Superior temporal gyrus (tissue), 1 donor: Measurements from ENCODE around the gene RAE1.
"Not testable (repeated sequence)": the region's sequence is repeated elsewhere in the genome, so short reads cannot be mapped to it uniquely, and the experiment has no call there.

Source experiments
- DNase-seq: peaks from one replicate; pipeline ENCODE4 v3.0.0-alpha.2; 2016; ENCODE audit errors: extremely low spot score

Gene RAE1

GRCh38 chr20:57326667-57327455, 24.2 kb upstream of the RAE1 start:
- no peak for DNase-seq

GRCh38 chr20:57327820-57328219, 23.2 kb upstream of the RAE1 start:
- no peak for DNase-seq

GRCh38 chr20:57329608-57330221, 21.3 kb upstream of the RAE1 start, which contains the start of gene SPO11:
Gene SPO11, plus strand, starts transcription at chr20:57329803. Its CDS starts 65 bp downstream, at chr20:57329868.
- DNase-seq = no peak

- DNase-seq = peak; percentile 74
These were observed 20.1 kb upstream of the RAE1 start for GRCh38 chr20:57330998-57331397.

- no peak for DNase-seq
These were observed 18.7 kb upstream of the RAE1 start for GRCh38 chr20:57332105-57333089.

GRCh38 chr20:57335392-57335791, 15.7 kb upstream of the RAE1 start:
- peak; percentile 33 for DNase-seq

- no peak for DNase-seq
These were observed 9.4 kb upstream of the RAE1 start for GRCh38 chr20:57341663-57342062.

GRCh38 chr20:57342829-57343228, 8.2 kb upstream of the RAE1 start:
- DNase-seq = no peak

- peak; percentile 96 for DNase-seq
These were observed 4.6 kb upstream of the RAE1 start for GRCh38 chr20:57346477-57346876.

- no peak for DNase-seq
These were observed 3.7 kb upstream of the RAE1 start for GRCh38 chr20:57347393-57347792.

GRCh38 chr20:57348200-57348921, 2.7 kb upstream of the RAE1 start:
- DNase-seq = not testable (repeated sequence)

GRCh38 chr20:57348922-57349574, 2.0 kb upstream of the RAE1 start:
- not testable (repeated sequence) for DNase-seq

- DNase-seq = no peak
These were observed 859 bp upstream of the RAE1 start for GRCh38 chr20:57350081-57350710.

GRCh38 chr20:57350726-57351041, 371 bp upstream of the RAE1 start:
- not testable (repeated sequence) for DNase-seq

GRCh38 chr20:57352305-57352704, 1.2 kb downstream of the RAE1 start:
- DNase-seq = no peak

- no peak for DNase-seq
These were observed 2.3 kb downstream of the RAE1 start for GRCh38 chr20:57353351-57353750.

- DNase-seq = no peak
These were observed 10.5 kb downstream of the RAE1 start for GRCh38 chr20:57361517-57361916.

- no peak for DNase-seq
These were observed 13.4 kb downstream of the RAE1 start for GRCh38 chr20:57364451-57364850.

- DNase-seq = no peak
These were observed 18.5 kb downstream of the RAE1 start for GRCh38 chr20:57369596-57369995.

GRCh38 chr20:57370316-57370715, 19.3 kb downstream of the RAE1 start:
- DNase-seq = no peak

- no peak for DNase-seq
These were observed 20.3 kb downstream of the RAE1 start for GRCh38 chr20:57371363-57371762.
